H1 (cell line): ENCODE measurements around the gene TUBGCP4. TPM values are rescaled to one million over a fixed set of nuclear protein-coding genes. Genes with fewer than 3 reads are reported as not detected.

Source experiments
- polyA plus RNA-seq, 7 experiments: library from polyadenylated mRNA; depleted of rRNA in 3 of 7; stranded (reverse) in 5 of 7; unstranded in 2 of 7; fragments of >200 nt in 5 of 7; fragments of 200-250 nt in 2 of 7; gene quantifications; 1 replicate in 5 of 7; 2 replicates in 1 of 7; 4 replicates in 1 of 7; pipeline versions ENCODE4 v1.2.1 to v1.2.3, GENCODE V29; 2011 to 2013; ENCODE audit warnings: missing spikeins in 2 of 7, mixed read lengths in 2 of 7
- total RNA-seq: library from RNA; stranded (reverse); fragmentation: NEBNext Ultra II Directional; extraction: Animal tissue kit (Norgen Biotek cat#: 25700); gene quantifications from 2 replicates; pipeline ENCODE4 v1.2.1, GENCODE V29; 2021
- TF ChIP-seq, protein P1 (sequence below): IDR thresholded peaks from 2 replicates; pipeline ENCODE4 v1.6.1; 2012; ENCODE audit warnings: inconsistent platforms

The TUBGCP4 gene
- total and polyA plus RNA-seq, 2 of the 8 experiments (the other 6 are each of a cell fraction or from before 2014, with no cell fraction given): 7.3 to 23.4 TPM

DNA sequence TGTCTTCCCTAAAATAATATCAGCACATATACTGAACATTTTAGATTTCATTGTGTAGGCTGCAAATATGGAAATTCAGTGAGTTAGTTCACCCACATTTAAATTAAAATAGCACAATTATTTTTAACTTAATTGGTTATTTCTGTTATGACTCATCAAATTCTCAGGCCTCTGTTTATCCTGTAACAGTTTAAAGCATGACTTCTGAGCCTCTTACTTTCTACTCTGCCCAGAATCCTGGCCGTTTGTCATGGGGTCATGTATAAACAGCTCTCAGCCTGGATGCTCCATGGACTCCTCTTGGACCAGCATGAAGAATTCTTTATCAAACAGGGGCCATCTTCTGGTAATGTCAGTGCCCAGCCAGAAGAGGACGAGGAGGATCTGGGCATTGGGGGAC lies 12.2 kb downstream of the TUBGCP4 start (continued):
- TF ChIP-seq, protein P1, sequence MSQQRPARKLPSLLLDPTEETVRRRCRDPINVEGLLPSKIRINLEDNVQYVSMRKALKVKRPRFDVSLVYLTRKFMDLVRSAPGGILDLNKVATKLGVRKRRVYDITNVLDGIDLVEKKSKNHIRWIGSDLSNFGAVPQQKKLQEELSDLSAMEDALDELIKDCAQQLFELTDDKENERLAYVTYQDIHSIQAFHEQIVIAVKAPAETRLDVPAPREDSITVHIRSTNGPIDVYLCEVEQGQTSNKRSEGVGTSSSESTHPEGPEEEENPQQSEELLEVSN: no peak
